ENCODE measurements around the gene DNAJC5G. TPM values are rescaled to one million over a fixed set of nuclear protein-coding genes. Genes with fewer than 3 reads are reported as not detected.
"Not testable (repeated sequence)": the region's sequence is repeated elsewhere in the genome, so short reads cannot be mapped to it uniquely, and the experiment has no call there.

DNAJC5G gene
- total RNA-seq, 1 donor from 2014 or later = 0.47 TPM

DNA sequence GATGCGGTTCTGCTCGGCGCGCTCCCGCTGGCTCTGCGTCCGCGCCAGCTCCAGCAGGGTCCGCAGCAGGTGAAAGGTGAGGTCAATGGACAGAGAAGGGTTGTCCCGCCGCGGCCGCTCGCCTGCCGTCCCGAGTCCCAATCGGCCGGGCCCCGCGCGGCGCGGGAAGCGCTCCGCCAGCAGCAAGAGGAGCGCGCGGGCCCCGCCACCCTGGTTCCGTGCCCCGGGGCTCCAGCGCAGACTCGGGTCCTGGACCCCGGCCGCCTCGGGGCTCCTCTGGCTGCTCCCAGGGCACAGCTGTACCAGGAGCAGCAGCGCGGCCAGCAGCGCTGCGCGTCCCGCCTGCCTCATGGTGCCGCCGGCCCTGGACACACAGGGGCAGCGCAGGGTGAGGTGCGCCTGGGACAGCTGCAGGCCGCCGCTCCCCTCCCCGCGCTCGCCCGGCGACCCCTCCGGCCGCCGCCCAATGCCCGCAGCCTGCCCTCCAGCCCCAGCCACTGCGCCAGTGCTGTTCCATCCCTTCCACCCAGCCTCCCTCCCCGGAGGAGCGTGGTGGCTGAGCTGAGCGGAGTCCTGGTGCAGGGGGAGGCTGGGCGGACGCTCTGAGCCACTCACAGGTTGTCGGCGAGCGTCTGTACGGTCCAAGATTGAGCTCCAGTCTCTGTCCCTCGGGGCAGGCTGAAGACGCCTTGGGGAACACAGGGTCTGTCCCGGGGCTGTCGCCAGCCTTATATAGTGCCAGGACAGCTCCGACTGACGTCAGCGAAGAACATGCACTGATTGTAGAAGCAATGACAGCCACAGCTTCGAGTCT lies 32.5 kb downstream of the DNAJC5G start:
- DNase-seq (ENCODE audit: extremely low read depth, low read depth, low spot score) = no peak

DNA sequence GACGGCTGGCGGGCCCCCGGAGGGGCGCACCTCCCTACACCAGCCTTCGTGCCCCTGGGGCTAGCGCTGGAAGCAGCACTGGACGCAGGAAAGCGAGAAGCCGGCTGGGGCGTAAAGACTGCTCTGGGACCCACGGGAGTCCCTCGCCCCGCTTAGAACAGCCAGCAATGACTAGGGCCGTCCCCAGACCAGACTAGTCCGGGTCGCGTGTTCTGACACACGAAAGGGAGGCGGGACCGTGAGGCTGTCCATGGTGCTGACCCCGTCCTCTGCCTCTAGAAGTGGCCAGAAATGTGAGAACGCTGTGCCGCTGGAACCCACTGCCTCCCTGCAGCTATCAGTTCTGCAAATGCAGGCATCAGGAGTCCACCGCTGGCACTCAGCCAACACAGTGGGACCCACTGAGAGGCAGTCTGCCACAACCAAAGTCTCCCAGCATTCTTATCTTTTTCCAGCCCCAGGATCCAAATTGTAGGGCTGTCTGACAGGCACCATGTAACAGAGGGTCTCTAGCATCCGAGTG lies 33.2 kb downstream of the DNAJC5G start, which contains the start of gene UCN:
Gene UCN (minus strand): TSS at position 87 of the 523 bp plus-strand sequence. CDS start 550 bp downstream, outside the sequence.
- DNase-seq (ENCODE audit: extremely low read depth, low read depth, low spot score) = no peak

DNA sequence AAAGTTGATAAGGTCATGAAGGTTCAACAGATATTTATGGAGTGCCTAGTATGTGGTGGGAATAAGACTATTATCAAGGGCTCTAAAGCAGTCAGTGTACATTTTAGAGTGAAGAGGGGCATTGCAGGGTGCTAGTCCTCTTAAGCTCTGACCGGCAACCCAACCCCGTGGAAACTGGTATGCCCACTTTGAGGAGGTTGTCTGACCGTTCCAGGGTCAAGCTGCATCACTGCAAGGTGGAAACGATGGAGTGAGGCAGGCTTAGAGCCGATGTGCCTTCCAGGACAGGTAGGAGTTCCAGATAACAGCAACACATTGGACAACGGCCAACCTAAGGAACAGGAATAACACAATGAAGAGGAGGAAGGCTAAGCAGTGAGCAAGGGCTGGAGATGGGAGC lies 34.4 kb downstream of the DNAJC5G start:
- DNase-seq (ENCODE audit: extremely low read depth, low read depth, low spot score) = no peak

- DNase-seq (ENCODE audit: extremely low read depth, low read depth, low spot score) = no peak
These were observed 36.9 kb downstream of the DNAJC5G start for GRCh38 chr2:27312152-27312551.

DNA sequence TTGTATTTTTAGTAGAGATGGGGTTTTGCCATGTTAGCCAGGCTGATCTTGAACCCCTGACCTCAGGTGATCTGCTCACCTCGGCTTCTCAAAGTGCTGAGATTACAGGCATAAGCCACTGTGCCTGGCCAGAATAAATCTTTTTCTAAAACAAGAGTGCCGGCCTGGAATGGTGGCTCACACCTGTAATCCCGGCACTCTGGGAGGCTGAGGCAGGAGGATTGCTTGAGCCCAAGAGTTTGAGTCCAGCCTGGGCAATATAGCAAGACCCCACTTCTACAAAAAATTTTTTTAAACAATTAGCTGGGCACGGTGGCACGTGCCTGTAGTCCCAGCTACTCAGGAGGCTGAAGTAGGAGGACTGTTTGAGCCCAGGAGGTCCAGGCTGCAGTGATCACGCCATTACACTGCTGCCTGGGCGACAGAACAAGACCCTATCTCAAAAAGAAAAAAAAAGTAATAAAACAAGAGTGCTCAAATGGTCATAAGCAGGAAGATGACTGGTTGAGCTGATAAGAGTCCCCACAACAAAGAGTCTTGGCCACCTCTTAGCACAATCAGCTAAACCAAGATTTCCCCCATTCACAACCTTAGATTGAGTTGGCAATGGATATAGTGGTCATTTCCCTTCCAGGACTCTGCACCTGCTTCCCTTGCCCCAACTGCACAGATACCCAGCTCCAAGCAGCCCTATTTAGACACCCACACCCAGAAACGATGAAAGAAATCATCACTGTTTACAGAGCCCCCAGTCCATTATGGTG lies 38.8 kb downstream of the DNAJC5G start:
- DNase-seq (ENCODE audit: extremely low read depth, low read depth, low spot score) = no peak

DNA sequence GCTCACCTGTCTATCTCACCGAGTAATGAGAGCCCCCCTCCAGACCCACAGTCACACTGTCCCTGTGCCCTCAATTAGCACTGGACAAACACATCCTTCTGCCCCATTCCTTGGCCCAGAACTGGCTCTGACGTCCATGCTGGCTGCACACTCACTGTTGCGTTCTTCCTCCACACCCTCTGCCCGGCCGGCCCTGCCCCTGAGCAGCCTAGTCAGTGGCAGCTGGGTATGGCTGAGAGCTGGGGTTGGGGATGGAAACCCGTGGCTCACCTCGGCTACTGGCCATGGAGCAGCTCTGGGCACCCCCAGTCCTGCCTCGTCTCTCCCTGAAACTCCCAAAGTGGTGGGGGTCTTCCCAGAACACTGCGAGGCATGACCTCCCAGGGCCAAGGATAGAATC lies 39.5 kb downstream of the DNAJC5G start:
- no peak for DNase-seq (ENCODE audit: extremely low read depth, low read depth, low spot score)

- DNase-seq (ENCODE audit: extremely low read depth, low read depth, low spot score) = no peak
These were observed 39.9 kb downstream of the DNAJC5G start for GRCh38 chr2:27315122-27315521.

DNA sequence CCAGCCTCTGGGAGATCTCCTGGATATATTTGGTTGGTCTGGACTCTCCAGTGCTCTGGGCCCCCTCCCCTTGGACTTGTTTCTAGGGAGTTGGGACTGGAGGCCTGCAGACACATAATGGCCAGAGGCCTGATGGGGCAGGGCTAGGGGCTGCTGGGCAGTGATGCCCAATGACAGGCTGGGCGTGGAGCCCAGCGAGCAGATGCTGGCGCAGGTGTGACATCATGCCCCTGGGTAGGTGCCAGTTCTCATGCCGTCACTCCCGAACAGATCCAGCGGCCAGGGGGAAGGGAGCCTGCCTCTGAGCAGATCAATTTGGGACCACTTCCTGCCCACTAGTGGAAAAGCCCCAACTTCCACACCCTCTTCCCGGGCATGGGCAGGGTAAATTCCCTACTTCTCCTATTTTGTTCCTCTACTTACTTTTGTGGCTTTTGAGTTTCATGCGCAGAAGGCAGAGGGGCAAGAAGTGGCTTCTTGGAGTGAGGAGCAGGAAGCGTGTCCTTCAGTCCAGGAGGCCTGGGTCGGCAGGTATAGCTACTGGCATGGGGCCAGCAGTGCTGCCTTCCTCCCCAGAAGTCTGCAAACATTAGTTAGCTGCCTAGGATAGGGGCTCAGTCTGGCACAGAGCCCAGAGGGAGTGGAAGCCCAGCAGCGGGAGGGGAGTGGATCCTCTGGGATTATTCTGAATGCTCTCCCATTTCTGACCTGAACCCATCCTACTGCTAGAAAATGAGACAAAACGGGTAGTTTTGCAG lies 41.6 kb downstream of the DNAJC5G start:
- DNase-seq (ENCODE audit: extremely low read depth, low read depth, low spot score) = no peak

- DNase-seq (ENCODE audit: extremely low read depth, low read depth, low spot score) = not testable (repeated sequence)
These were observed 44.6 kb downstream of the DNAJC5G start for GRCh38 chr2:27319839-27320238.

DNA sequence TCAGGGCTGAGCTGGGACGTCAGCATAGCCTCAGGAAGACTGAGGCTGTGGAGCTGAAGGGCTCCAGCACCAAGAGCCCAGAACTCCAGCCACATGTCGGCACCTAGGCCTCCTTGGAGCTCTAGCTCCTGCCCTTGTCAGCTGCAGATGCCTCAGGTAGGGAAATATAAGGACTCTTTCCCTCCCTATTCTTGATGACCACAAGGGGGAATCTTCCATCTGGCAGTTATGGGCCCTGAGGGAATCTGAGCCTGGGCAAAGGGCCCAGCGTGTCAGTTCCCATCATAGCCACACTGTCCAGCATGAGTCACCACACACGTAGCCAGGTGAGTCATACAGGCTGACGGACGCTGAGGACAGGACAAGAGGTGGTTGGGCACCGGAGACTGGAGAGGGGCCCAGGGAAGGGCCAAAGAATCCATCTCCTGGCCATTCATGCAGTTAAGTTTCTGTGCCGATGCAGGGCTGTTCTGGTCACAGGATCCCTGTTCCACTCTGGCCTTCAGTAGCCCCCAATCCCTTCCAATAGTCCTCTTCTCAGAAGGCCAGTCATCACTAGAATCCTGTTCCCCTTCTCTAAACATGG lies 45.8 kb downstream of the DNAJC5G start:
- peak; percentile 84 for DNase-seq (ENCODE audit: extremely low read depth, low read depth, low spot score)

- DNase-seq (ENCODE audit: extremely low read depth, low read depth, low spot score) = no peak
These were observed 47.1 kb downstream of the DNAJC5G start for GRCh38 chr2:27322301-27322765.

DNA sequence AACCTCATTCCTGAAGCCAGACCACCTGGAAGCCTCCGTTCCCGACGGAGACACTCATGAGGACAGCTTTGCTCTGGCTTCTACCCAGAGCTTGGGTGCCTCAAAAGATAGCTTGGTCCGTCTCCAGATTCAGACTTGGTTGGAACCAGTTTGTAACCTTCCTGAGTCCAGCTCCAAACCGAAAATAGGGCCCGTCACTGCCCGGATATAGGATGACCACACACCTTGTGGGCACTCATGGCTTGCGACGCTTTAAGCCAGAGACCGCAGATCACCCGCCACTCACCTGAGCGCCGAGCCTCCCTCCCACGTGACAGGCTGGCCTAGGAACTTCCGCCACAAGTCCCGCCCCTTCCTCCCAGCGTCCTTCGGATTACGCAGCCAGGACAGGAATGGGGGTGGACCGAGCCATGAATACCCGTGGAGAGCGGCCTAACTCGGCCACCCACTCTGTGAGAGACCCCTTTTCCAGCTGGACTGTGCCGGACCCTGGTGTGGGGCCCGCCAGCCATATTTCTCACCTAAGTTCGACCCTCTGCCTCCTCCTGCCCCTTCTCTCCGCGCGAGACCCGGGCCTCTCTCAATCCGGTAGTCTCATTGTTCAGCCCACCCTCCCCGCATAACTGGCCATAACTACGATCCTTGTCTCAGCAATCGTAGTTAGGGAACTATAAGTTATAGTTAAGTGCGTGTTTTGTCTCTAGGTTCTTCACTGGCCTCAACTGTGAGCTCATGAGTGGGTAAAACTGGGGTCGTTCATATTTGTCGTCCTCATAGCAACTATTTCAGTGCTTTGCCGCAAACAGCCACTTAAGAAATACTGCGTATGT lies 47.7 kb downstream of the DNAJC5G start, which contains the start of gene MPV17:
Gene MPV17 (minus strand): TSS at position 332 of the 830 bp plus-strand sequence. CDS start 580 bp downstream, outside the sequence.
- DNase-seq (ENCODE audit: extremely low read depth, low read depth, low spot score) = no peak

DNA sequence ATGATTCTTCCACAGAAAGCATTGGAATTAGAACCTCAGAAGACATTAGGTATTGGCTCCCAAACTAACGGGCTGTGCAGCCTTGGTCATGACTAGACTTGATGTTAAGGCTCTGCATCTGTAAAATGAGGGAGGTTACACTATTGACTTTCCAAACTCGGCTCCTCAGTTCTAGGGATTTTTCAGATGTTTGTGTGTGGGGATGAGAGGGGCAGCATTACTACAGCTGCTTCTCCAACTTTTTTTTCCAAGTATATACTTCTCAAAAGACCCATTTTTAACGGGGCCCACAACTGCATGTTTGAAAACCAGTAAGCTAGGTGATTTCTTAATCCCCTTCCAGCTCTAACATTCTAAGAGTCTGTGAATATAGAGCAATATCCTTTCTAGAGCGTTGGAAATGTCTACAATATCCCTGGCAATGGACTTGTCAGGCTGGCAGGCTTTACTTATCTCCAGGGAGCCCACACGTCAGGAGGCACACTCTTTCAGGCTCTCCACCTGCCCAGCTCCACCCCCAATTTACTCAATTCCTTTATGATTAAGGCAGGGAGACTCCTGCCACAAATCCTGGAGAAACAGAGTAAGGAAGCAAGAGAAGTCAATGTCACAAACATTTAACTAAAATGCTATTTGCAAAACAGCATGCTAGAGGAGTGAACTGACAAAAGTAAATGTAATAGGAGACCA lies 48.5 kb downstream of the DNAJC5G start:
- DNase-seq (ENCODE audit: extremely low read depth, low read depth, low spot score) = no peak

DNA sequence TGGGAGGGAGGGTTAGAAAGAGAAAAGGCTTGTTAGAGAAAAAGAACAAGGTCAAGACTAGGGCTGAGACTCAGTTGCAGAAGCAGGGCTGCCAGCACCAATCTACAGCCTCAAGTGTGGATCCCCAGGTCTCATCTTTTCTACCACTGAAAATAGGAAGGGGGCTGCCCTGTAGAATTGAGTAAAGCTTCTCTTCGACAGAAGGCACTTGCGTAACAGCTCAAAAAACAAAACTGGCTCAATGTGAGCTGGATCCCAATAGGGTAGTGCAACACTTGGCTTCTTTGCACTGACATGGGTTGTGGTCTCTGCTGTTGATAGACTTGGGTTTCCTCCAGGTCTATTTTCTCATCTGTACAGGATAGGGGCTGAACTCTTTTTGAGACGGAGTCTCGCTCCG lies 49.5 kb downstream of the DNAJC5G start:
- DNase-seq (ENCODE audit: extremely low read depth, low read depth, low spot score) = no peak

Other genes with a start within 250 kb of the DNAJC5G start
- gene TMEM214, start 242.5 kb upstream of the DNAJC5G start, total RNA-seq = 38.6 and 67.7 TPM in 2 replicates
- gene AGBL5, start 223.8 kb upstream of the DNAJC5G start, total RNA-seq = 14.8 and 15.0 TPM in 2 replicates
- 346 and 478 TPM in 2 replicates for gene OST4, start 203.8 kb upstream of the DNAJC5G start, total RNA-seq
- gene EMILIN1, start 196.8 kb upstream of the DNAJC5G start, total RNA-seq = 3.5 and 7.3 TPM in 2 replicates
- gene KHK, start 188.7 kb upstream of the DNAJC5G start, total RNA-seq = 0.58 and 3.1 TPM in 2 replicates
- 0.87 and 3.4 TPM in 2 replicates for gene CGREF1, start 156.3 kb upstream of the DNAJC5G start, total RNA-seq
- gene ABHD1, start 151.6 kb upstream of the DNAJC5G start, total RNA-seq = not detected in 2 replicates
- 53.2 and 66.4 TPM in 2 replicates for gene PREB, start 140.8 kb upstream of the DNAJC5G start, total RNA-seq
- not detected in 2 replicates for gene PRR30, start 136.0 kb upstream of the DNAJC5G start, total RNA-seq
- gene TCF23, start 126.4 kb upstream of the DNAJC5G start, total RNA-seq = not detected in 2 replicates
- gene ATRAID, start 63.4 kb upstream of the DNAJC5G start, total RNA-seq = 106 and 748 TPM in 2 replicates
- gene SLC5A6, start 63.2 kb upstream of the DNAJC5G start, total RNA-seq = 19.0 and 24.6 TPM in 2 replicates
- 41.1 and 56.5 TPM in 2 replicates for gene CAD, start 58.1 kb upstream of the DNAJC5G start, total RNA-seq
- 5.9 and 6.5 TPM in 2 replicates for gene SLC30A3, start 12.4 kb upstream of the DNAJC5G start, total RNA-seq
- 0.12 TPM in 1 of 2 replicates, not detected in the other for gene TRIM54, start 7.0 kb downstream of the DNAJC5G start, total RNA-seq
- 1.4 TPM in 1 of 2 replicates, not detected in the other for gene UCN, start 33.0 kb downstream of the DNAJC5G start, total RNA-seq
- gene MPV17, start 47.7 kb downstream of the DNAJC5G start, total RNA-seq = 103 and 117 TPM in 2 replicates
- 41.4 and 43.8 TPM in 2 replicates for gene GTF3C2, start 81.3 kb downstream of the DNAJC5G start, total RNA-seq
- 44.4 and 53.2 TPM in 2 replicates for gene EIF2B4, start 94.9 kb downstream of the DNAJC5G start, total RNA-seq
- gene SNX17, start 95.2 kb downstream of the DNAJC5G start, total RNA-seq = 86.8 and 108 TPM in 2 replicates
- 10.0 and 10.7 TPM in 2 replicates for gene ZNF513, start 105.3 kb downstream of the DNAJC5G start, total RNA-seq
- 91.9 and 98.8 TPM in 2 replicates for gene PPM1G, start 134.2 kb downstream of the DNAJC5G start, total RNA-seq
- 117 and 130 TPM in 2 replicates for gene NRBP1, start 153.2 kb downstream of the DNAJC5G start, total RNA-seq
- not detected in 2 replicates for gene KRTCAP3, start 166.9 kb downstream of the DNAJC5G start, total RNA-seq
- 13.9 and 26.8 TPM in 2 replicates for gene IFT172, start 214.3 kb downstream of the DNAJC5G start, total RNA-seq
- gene FNDC4, start 219.8 kb downstream of the DNAJC5G start, total RNA-seq = 27.5 and 34.3 TPM in 2 replicates
- gene GCKR, start 221.4 kb downstream of the DNAJC5G start, total RNA-seq = 0.88 and 1.8 TPM in 2 replicates